Loucy (cell line): Measurements from ENCODE around the gene ACSS2.

Experiments used
- H2AFZ ChIP-seq: fragments of 200-600 bp; sonication (generic); 2 replicates; pipeline ENCODE4 v1.6.0; 2016; ENCODE audit warnings: antibody characterized with exemption, mild to moderate bottlenecking, low read length, moderate library complexity
- H3F3A ChIP-seq: fragments of 200-600 bp; 2 replicates; pipeline ENCODE4 v1.6.0; 2016; ENCODE audit warnings: antibody characterized with exemption, low read depth, mild to moderate bottlenecking
- H3K27me3 ChIP-seq: fragments of 200-600 bp; sonication (generic); 2 replicates; pipeline ENCODE4 v1.6.1; 2014; ENCODE audit warnings: low read length, mild to moderate bottlenecking; ENCODE audit not compliant: insufficient read depth, poor library complexity, severe bottlenecking
- H3K36me3 ChIP-seq: fragments of 200-600 bp; sonication (generic); 2 replicates; pipeline ENCODE4 v1.6.1; 2016; ENCODE audit warnings: low read length; ENCODE audit not compliant: insufficient read depth
- H3K4me1 ChIP-seq: fragments of 200-600 bp; sonication (generic); 2 replicates; pipeline ENCODE4 v1.5.1; 2014; ENCODE audit warnings: low read length, mild to moderate bottlenecking; ENCODE audit not compliant: insufficient read depth, poor library complexity, severe bottlenecking
- H3K4me2 ChIP-seq: fragments of 200-600 bp; sonication (generic); 2 replicates; pipeline ENCODE4 v1.6.0; 2014; ENCODE audit warnings: antibody characterized with exemption, low read length, low read depth, mild to moderate bottlenecking; ENCODE audit not compliant: poor library complexity, severe bottlenecking
- H3K4me3 ChIP-seq: fragments of 200-600 bp; sonication (generic); 2 replicates; pipeline ENCODE4 v1.5.1; 2014; ENCODE audit warnings: low read length, mild to moderate bottlenecking, mixed read lengths; ENCODE audit not compliant: poor library complexity, severe bottlenecking
- H3K79me2 ChIP-seq: fragments of 200-600 bp; sonication (generic); 2 replicates; pipeline ENCODE4 v1.6.1; 2014; ENCODE audit warnings: low read length; ENCODE audit not compliant: insufficient read depth
- H3K9ac ChIP-seq: fragments of 200-600 bp; sonication (generic); 2 replicates; pipeline ENCODE4 v1.6.0; 2014; ENCODE audit warnings: mild to moderate bottlenecking, low read depth, low read length, moderate library complexity; ENCODE audit not compliant: poor library complexity, severe bottlenecking
- H3K9me2 ChIP-seq: fragments of 200-600 bp; sonication (generic); replicated peaks from 2 replicates; pipeline ENCODE4 v1.6.1; 2016; ENCODE audit warnings: low read depth, low read length, mixed read lengths
- H3K9me3 ChIP-seq: fragments of 200-600 bp; sonication (generic); 2 replicates; pipeline ENCODE4 v1.6.1; 2014; ENCODE audit warnings: mild to moderate bottlenecking, antibody characterized with exemption, low read length, low read depth; ENCODE audit not compliant: insufficient read depth
- H4K20me1 ChIP-seq: fragments of 200-600 bp; sonication (generic); 2 replicates; pipeline ENCODE4 v1.6.0; 2014; ENCODE audit warnings: antibody characterized with exemption, low read length, mild to moderate bottlenecking; ENCODE audit not compliant: insufficient read depth, poor library complexity, severe bottlenecking
- EZH2phosphoT487 ChIP-seq: fragments of 200-600 bp; IDR thresholded peaks from 2 replicates; pipeline ENCODE4 v1.6.1; 2018; ENCODE audit warnings: antibody characterized with exemption, mild to moderate bottlenecking, moderate library complexity, borderline replicate concordance
- TF ChIP-seq, protein P1 (sequence below): fragments of 200-600 bp; sonication (generic); conservative IDR thresholded peaks from 2 replicates; pipeline ENCODE4 v1.5.1; 2014; ENCODE audit warnings: mild to moderate bottlenecking, antibody characterized with exemption, low read length

Gene ACSS2

GRCh38 chr20:34971561-34972235 lies 95.3 kb downstream of the ACSS2 start:
- H3K27me3 ChIP-seq: no peaks in the 10 kb centered on the region
- no peaks in the 10 kb centered on the region for H4K20me1 ChIP-seq
- no peaks in the 10 kb centered on the region for H3F3A ChIP-seq
- no peaks in the 10 kb centered on the region for H3K4me1 ChIP-seq
- no peak for TF ChIP-seq EZH2phosphoT487
- TF ChIP-seq, protein P1, sequence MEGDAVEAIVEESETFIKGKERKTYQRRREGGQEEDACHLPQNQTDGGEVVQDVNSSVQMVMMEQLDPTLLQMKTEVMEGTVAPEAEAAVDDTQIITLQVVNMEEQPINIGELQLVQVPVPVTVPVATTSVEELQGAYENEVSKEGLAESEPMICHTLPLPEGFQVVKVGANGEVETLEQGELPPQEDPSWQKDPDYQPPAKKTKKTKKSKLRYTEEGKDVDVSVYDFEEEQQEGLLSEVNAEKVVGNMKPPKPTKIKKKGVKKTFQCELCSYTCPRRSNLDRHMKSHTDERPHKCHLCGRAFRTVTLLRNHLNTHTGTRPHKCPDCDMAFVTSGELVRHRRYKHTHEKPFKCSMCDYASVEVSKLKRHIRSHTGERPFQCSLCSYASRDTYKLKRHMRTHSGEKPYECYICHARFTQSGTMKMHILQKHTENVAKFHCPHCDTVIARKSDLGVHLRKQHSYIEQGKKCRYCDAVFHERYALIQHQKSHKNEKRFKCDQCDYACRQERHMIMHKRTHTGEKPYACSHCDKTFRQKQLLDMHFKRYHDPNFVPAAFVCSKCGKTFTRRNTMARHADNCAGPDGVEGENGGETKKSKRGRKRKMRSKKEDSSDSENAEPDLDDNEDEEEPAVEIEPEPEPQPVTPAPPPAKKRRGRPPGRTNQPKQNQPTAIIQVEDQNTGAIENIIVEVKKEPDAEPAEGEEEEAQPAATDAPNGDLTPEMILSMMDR: no peak
- H3K4me2 ChIP-seq: no peak overlapping the region
- no peaks in the 10 kb centered on the region for H3K36me3 ChIP-seq
- no peaks in the 10 kb centered on the region for H3K79me2 ChIP-seq
- H3K9ac ChIP-seq: no peak overlapping the region
- no peaks in the 10 kb centered on the region for H3K9me3 ChIP-seq
- no peak overlapping the region for H2AFZ ChIP-seq
- no peak overlapping the region for H3K4me3 ChIP-seq
- H3K9me2 ChIP-seq: no peaks in the 10 kb centered on the region

- H3K36me3 ChIP-seq: no peaks in the 10 kb centered on the region
- H3K4me2 ChIP-seq: no peak overlapping the region
- H3F3A ChIP-seq: no peaks in the 10 kb centered on the region
- H3K9ac ChIP-seq: no peak overlapping the region
- TF ChIP-seq EZH2phosphoT487: no peak
- TF ChIP-seq, protein P1: no peak
- no peaks in the 10 kb centered on the region for H3K79me2 ChIP-seq
- H3K4me1 ChIP-seq: no peaks in the 10 kb centered on the region
- no peaks in the 10 kb centered on the region for H4K20me1 ChIP-seq
- no peak overlapping the region for H2AFZ ChIP-seq
- no peaks in the 10 kb centered on the region for H3K9me3 ChIP-seq
- no peak overlapping the region for H3K4me3 ChIP-seq
- H3K27me3 ChIP-seq: no peaks in the 10 kb centered on the region
- H3K9me2 ChIP-seq: no peaks in the 10 kb centered on the region
These were observed 97.8 kb downstream of the ACSS2 start for GRCh38 chr20:34974246-34974645.

DNA sequence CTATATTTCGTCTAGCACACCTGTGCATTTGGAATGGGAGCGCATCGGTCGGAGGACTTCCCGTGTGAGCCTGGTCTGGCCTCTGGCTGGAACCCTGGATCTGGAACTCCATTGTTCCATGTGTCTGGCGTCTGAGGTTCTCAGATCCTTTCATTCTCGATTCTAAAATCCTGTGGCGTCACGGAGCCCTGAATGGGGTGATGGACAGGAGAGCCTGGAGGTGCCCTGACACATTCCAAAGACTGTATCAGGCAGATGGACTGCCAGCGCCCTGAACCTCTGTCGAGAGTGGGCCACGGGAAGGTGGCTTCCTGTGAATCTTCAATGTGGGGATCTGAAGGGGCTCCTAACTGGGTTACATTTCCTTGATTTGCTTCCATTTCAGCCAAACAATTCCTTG lies 99.9 kb downstream of the ACSS2 start:
- no peaks in the 10 kb centered on the region for H3K36me3 ChIP-seq
- no peaks in the 10 kb centered on the region for H3F3A ChIP-seq
- no peak overlapping the region for H3K9ac ChIP-seq
- no peak overlapping the region for H3K4me2 ChIP-seq
- H3K79me2 ChIP-seq: no peaks in the 10 kb centered on the region
- H3K4me3 ChIP-seq: no peak overlapping the region
- no peak overlapping the region for H2AFZ ChIP-seq
- no peaks in the 10 kb centered on the region for H4K20me1 ChIP-seq
- no peaks in the 10 kb centered on the region for H3K9me2 ChIP-seq
- TF ChIP-seq, protein P1: no peak
- no peak for TF ChIP-seq EZH2phosphoT487
- no peaks in the 10 kb centered on the region for H3K9me3 ChIP-seq
- H3K4me1 ChIP-seq: no peaks in the 10 kb centered on the region
- no peaks in the 10 kb centered on the region for H3K27me3 ChIP-seq
